HepG2 (cell line): ENCODE measurements around the gene MICALL2. TPM values are rescaled to one million over a fixed set of nuclear protein-coding genes. Genes with fewer than 3 reads are reported as not detected.

Source experiments
- AGO2 ChIP-seq: fragments of 200-400 bp; formaldehyde crosslinking; optimal IDR thresholded peaks from 2 replicates; pipeline ENCODE3; 2017; ENCODE audit warnings: mild to moderate bottlenecking, low read depth, low read length, moderate library complexity
- AKAP8 ChIP-seq: sonication (generic); formaldehyde crosslinking; IDR thresholded peaks from 2 replicates; pipeline ENCODE4 v1.5.1; 2020; ENCODE audit warnings: mild to moderate bottlenecking, missing genetic modification reagents
- ARNTL ChIP-seq: sonication (generic); formaldehyde crosslinking; IDR thresholded peaks from 2 replicates; pipeline ENCODE4 v1.4.0; 2020; ENCODE audit warnings: mild to moderate bottlenecking, missing genetic modification reagents
- BORCS8-MEF2B ChIP-seq: sonication (generic); formaldehyde crosslinking; IDR thresholded peaks from 2 replicates; pipeline ENCODE4 v1.8.0; 2022; ENCODE audit warnings: mild to moderate bottlenecking, missing genetic modification reagents
- CREB1 ChIP-seq, 2 experiments: fragments of 450-650 bp in 1 of 2; IDR thresholded peaks; 2 replicates each; pipeline ENCODE4 v1.6.1; 2016 to 2017; ENCODE audit warnings: control low read depth in 1 of 2, mild to moderate bottlenecking in 1 of 2, missing compliant biosample characterization in 1 of 2, missing genetic modification characterization in 1 of 2
- GATAD2A ChIP-seq: IDR thresholded peaks from 2 replicates; pipeline ENCODE4 v1.6.1; 2016
- KLF12 ChIP-seq: sonication (generic); formaldehyde crosslinking; IDR thresholded peaks from 2 replicates; pipeline ENCODE4 v1.4.0; 2020; ENCODE audit warnings: missing genetic modification reagents, borderline replicate concordance
- KLF16 ChIP-seq, 2 experiments: sonication (generic) in 1 of 2; formaldehyde crosslinking in 1 of 2; IDR thresholded peaks; 2 replicates each; pipeline versions ENCODE4 v1.6.1 to v1.8.0; 2016 to 2023; ENCODE audit warnings: missing genetic modification reagents in 2 of 2, missing compliant biosample characterization in 1 of 2
- POGZ ChIP-seq: sonication (generic); formaldehyde crosslinking; IDR thresholded peaks from 2 replicates; pipeline ENCODE4 v1.4.0; 2020; ENCODE audit warnings: mild to moderate bottlenecking, missing genetic modification reagents
- SPEN ChIP-seq: sonication (generic); formaldehyde crosslinking; IDR thresholded peaks from 2 replicates; pipeline ENCODE4 v1.5.1; 2020; ENCODE audit warnings: low read depth, mild to moderate bottlenecking, missing genetic modification reagents
- SRY ChIP-seq: sonication (generic); formaldehyde crosslinking; IDR thresholded peaks from 2 replicates; pipeline ENCODE4 v1.8.0; 2022; ENCODE audit warnings: mild to moderate bottlenecking, missing genetic modification reagents
- ZC3H13 ChIP-seq: sonication (generic); formaldehyde crosslinking; IDR thresholded peaks from 2 replicates; pipeline ENCODE4 v1.8.1; 2023; ENCODE audit warnings: mild to moderate bottlenecking, missing genetic modification reagents, moderate library complexity
- ZFP1 ChIP-seq: IDR thresholded peaks from 2 replicates; pipeline ENCODE4 v1.6.1; 2016
- ZNF143 ChIP-seq: sonication (generic); formaldehyde crosslinking; IDR thresholded peaks from 2 replicates; pipeline ENCODE4 v1.4.0; 2020; ENCODE audit warnings: missing genetic modification reagents
- ZNF24 ChIP-seq: fragments of 450-650 bp; IDR thresholded peaks from 2 replicates; pipeline ENCODE4 v1.6.1; 2017; ENCODE audit warnings: antibody characterized with exemption, mild to moderate bottlenecking
- ZNF333 ChIP-seq: sonication (generic); formaldehyde crosslinking; IDR thresholded peaks from 2 replicates; pipeline ENCODE4 v1.4.0; 2020; ENCODE audit warnings: mild to moderate bottlenecking, missing genetic modification reagents, borderline replicate concordance
- ZNF547 ChIP-seq: sonication (generic); formaldehyde crosslinking; IDR thresholded peaks from 2 replicates; pipeline ENCODE4 v1.5.1; 2020; ENCODE audit warnings: mild to moderate bottlenecking, missing genetic modification reagents
- ZNF619 ChIP-seq: sonication (generic); formaldehyde crosslinking; IDR thresholded peaks from 2 replicates; pipeline ENCODE4 v1.4.0; 2020; ENCODE audit warnings: mild to moderate bottlenecking, missing genetic modification reagents
- ZNF670 ChIP-seq: sonication (generic); formaldehyde crosslinking; IDR thresholded peaks from 2 replicates; pipeline ENCODE4 v1.8.0; 2022; ENCODE audit warnings: mild to moderate bottlenecking, missing genetic modification reagents, borderline replicate concordance
- ZNF891 ChIP-seq: sonication (generic); formaldehyde crosslinking; IDR thresholded peaks from 2 replicates; pipeline ENCODE4 v1.5.0; 2020; ENCODE audit warnings: mild to moderate bottlenecking, missing genetic modification reagents
- polyA plus RNA-seq, 8 experiments: library from polyadenylated mRNA; depleted of rRNA in 3 of 8; stranded (reverse) in 7 of 8; unstranded in 1 of 8; fragments of >200 nt; fragmentation: Illumina TruSeq in 4 of 8; extraction: Trizol in 4 of 8; gene quantifications; 2 replicates each; pipeline versions ENCODE4 v1.2.1 to v1.2.3, GENCODE V29; 2011 to 2016; ENCODE audit warnings: low read depth in 4 of 8, missing spikeins in 1 of 8, mixed read lengths in 1 of 8; ENCODE audit not compliant: insufficient read depth in 1 of 8
- total RNA-seq, 5 experiments: library from RNA; depleted of rRNA; stranded (reverse); fragments of >200 nt; fragmentation: Illumina TruSeq; extraction: Trizol; gene quantifications; 2 replicates each; pipeline ENCODE4 v1.2.3, GENCODE V29; 2016; ENCODE audit warnings: low read depth in 1 of 5
- TF ChIP-seq, protein P1 (sequence below): sonication (generic); formaldehyde crosslinking; IDR thresholded peaks from 2 replicates; pipeline ENCODE4 v1.8.0; 2022; ENCODE audit warnings: missing genetic modification reagents, mild to moderate bottlenecking, inconsistent platforms, borderline replicate concordance
- TF ChIP-seq, protein P2 (sequence below): sonication (generic); IDR thresholded peaks from 2 replicates; pipeline ENCODE4 v1.6.1; 2016; ENCODE audit warnings: low read depth, borderline replicate concordance
- TF ChIP-seq, protein P3 (sequence below): sonication (generic); formaldehyde crosslinking; IDR thresholded peaks from 2 replicates; pipeline ENCODE4 v1.8.0; 2023; ENCODE audit warnings: mild to moderate bottlenecking, missing genetic modification reagents
- TF ChIP-seq, protein P4 (sequence below): IDR thresholded peaks from 2 replicates; pipeline ENCODE4 v1.6.1; 2018; ENCODE audit warnings: missing genetic modification reagents, mild to moderate bottlenecking, missing compliant biosample characterization
- TF ChIP-seq, protein P5 (sequence below): sonication (generic); formaldehyde crosslinking; IDR thresholded peaks from 2 replicates; pipeline ENCODE4 v1.4.0; 2020; ENCODE audit warnings: mild to moderate bottlenecking, missing genetic modification reagents
- TF ChIP-seq, protein P6 (sequence below): sonication (generic); formaldehyde crosslinking; IDR thresholded peaks from 2 replicates; pipeline ENCODE4 v1.4.0; 2020; ENCODE audit warnings: mild to moderate bottlenecking, missing genetic modification reagents

The MICALL2 gene
- total and polyA plus RNA-seq, 2 of the 13 experiments (the other 11 are each of a cell fraction or from before 2014, with no cell fraction given): 5.8 to 12.4 TPM

DNA sequence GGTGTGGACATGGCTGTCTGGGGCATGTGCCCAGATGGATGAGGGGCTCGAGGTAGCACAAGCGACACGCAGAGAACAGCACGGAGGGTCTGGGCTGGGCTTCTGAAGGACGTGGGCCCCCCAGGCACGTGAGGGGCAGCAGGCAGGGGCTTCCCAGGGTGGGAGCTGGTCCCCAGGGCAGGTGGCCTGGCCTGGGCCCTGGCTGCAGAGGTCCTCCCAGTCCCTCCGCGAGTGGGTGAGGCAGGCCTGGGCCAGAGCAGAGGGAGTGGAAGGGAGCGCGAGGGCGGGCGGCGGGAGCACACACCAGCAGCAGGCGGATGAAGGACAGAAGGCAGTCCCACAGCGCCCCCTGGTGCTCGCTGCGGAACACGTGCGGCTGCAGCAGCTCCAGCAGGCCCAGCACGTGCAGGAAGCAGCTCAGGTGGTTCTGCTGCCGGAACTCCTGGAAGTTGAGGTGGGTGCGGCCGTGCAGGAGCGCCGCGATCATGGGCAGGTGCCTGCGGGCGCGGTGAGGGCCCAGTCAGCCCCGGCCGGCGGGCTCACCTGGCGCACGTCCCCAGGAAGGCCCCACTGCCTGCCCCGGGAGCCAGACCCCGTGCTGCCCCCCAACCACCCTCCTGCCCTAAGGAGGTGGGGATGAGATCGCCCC is 14.7 kb upstream of the MICALL2 start (continued):
- TF ChIP-seq, protein P1, sequence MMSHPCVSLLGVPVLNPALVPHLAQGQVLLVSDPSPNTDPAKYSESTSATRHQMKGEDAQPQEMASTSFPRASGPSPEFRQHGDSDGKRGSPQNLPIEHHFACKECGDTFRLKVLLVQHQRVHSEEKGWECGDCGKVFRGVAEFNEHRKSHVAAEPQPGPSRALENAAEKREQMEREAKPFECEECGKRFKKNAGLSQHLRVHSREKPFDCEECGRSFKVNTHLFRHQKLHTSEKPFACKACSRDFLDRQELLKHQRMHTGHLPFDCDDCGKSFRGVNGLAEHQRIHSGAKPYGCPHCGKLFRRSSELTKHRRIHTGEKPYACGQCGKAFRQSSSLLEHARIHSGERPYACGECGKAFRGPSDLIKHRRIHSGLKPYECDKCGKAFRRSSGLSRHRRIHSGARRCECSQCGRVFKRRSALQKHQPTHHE (CRISPR knock-in tag): no peak
- TF ChIP-seq POGZ: peak; percentile 71; the same call in 1 of the 2 replicates
- TF ChIP-seq GATAD2A: peak; percentile 30; the same call in 1 of the 2 replicates
- TF ChIP-seq, protein P2, sequence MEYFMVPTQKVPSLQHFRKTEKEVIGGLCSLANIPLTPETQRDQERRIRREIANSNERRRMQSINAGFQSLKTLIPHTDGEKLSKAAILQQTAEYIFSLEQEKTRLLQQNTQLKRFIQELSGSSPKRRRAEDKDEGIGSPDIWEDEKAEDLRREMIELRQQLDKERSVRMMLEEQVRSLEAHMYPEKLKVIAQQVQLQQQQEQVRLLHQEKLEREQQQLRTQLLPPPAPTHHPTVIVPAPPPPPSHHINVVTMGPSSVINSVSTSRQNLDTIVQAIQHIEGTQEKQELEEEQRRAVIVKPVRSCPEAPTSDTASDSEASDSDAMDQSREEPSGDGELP: peak; percentile 46; the same call in 1 of the 2 replicates
- TF ChIP-seq, protein P3, sequence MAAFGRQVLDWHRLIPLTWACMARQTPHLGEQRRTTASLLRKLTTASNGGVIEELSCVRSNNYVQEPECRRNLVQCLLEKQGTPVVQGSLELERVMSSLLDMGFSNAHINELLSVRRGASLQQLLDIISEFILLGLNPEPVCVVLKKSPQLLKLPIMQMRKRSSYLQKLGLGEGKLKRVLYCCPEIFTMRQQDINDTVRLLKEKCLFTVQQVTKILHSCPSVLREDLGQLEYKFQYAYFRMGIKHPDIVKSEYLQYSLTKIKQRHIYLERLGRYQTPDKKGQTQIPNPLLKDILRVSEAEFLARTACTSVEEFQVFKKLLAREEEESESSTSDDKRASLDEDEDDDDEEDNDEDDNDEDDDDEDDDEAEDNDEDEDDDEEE (CRISPR knock-in tag): 0 out of 2 replicates have a peak, but pooled peaks have one; percentile 44
- peak; percentile 66 for TF ChIP-seq AGO2
- peak; percentile 71 for TF ChIP-seq SPEN (CRISPR knock-in tag)
- TF ChIP-seq ZC3H13 (CRISPR knock-in tag): peak; percentile 63; the same call in 1 of the 2 replicates
- TF ChIP-seq AKAP8 (CRISPR knock-in tag): no peak
- TF ChIP-seq ARNTL (CRISPR knock-in tag): peak; percentile 92
- TF ChIP-seq, protein P4, sequence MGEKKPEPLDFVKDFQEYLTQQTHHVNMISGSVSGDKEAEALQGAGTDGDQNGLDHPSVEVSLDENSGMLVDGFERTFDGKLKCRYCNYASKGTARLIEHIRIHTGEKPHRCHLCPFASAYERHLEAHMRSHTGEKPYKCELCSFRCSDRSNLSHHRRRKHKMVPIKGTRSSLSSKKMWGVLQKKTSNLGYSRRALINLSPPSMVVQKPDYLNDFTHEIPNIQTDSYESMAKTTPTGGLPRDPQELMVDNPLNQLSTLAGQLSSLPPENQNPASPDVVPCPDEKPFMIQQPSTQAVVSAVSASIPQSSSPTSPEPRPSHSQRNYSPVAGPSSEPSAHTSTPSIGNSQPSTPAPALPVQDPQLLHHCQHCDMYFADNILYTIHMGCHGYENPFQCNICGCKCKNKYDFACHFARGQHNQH (CRISPR knock-in tag): peak; percentile 52; the same call in 1 of the 2 replicates
- TF ChIP-seq, protein P5, sequence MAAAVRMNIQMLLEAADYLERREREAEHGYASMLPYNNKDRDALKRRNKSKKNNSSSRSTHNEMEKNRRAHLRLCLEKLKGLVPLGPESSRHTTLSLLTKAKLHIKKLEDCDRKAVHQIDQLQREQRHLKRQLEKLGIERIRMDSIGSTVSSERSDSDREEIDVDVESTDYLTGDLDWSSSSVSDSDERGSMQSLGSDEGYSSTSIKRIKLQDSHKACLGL: peak; percentile 77
- TF ChIP-seq ZNF547: 0 out of 2 replicates have a peak, but pooled peaks have one; percentile 32
- TF ChIP-seq KLF12: no peak
- no peak for TF ChIP-seq ZNF24
- TF ChIP-seq KLF16 (CRISPR knock-in tag; IDR thresholded peaks at IDR 0.05): no peak
- TF ChIP-seq ZNF619 (CRISPR knock-in tag): 0 out of 2 replicates have a peak, but pooled peaks have one; percentile 39
- TF ChIP-seq SRY (CRISPR knock-in tag): 0 out of 2 replicates have a peak, but pooled peaks have one; percentile 47
- TF ChIP-seq ZNF143: no peak
- peak; percentile 79; the same call in 1 of the 2 replicates for TF ChIP-seq ZNF891 (CRISPR knock-in tag)
- no peak for TF ChIP-seq CREB1 (IDR thresholded peaks at IDR 0.05)
- no peak for TF ChIP-seq CREB1 (CRISPR knock-in tag; IDR thresholded peaks at IDR 0.05)
- TF ChIP-seq ZFP1 (CRISPR knock-in tag): no peak
- TF ChIP-seq ZNF333 (CRISPR knock-in tag): peak; percentile 83; the same call in 1 of the 2 replicates
- no peak for TF ChIP-seq ZNF670 (CRISPR knock-in tag)
- no peak for TF ChIP-seq BORCS8-MEF2B (CRISPR knock-in tag)
- TF ChIP-seq, protein P6, sequence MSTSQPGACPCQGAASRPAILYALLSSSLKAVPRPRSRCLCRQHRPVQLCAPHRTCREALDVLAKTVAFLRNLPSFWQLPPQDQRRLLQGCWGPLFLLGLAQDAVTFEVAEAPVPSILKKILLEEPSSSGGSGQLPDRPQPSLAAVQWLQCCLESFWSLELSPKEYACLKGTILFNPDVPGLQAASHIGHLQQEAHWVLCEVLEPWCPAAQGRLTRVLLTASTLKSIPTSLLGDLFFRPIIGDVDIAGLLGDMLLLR (CRISPR knock-in tag): peak; percentile 72; the same call in 1 of the 2 replicates
